Fibroblast of skin of scalp (primary cell): ENCODE measurements around the gene RPS14.

Source experiments
- DNase-seq: peaks from one replicate; pipeline ENCODE4 v3.0.0-alpha.2; 2013

RPS14 gene

DNA sequence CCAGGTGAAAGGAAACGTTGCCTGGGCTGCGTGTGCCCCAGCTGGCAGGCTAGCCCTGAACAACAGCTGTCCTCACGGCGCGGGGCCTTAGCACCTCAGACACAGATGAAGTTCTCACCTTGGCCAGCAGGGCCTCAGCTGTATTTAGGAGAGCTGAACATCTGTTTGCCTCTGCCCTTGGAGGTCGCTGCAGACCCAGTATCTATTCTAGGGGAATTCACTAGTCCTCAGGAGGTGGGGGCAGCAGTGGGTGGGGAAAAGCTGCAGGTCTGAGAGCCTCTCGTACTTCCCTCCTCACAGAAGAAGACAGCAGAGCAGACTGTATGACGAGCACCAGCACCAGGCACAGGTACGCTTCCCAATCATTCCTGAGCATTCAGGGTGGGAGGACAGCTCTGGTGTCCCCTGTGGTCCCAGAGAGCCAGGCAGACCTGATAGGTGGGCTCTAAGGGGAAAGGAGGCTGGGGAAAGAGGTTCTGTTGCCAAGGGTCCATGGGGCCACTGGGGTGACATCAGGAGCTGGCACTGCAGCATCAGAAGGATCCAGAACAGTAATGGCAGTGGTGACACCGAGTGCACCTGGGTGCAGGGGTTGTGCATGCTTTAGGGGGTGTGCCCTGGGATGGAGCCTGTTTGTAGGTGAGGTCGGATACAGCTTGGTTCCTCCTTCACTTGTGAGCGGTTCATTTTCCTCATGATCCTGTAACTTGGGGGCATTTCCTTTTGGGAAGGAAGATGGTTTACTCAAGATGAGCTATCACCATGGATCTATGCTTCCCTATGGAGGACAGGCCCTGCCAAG lies 50.6 kb downstream of the RPS14 start:
- DNase-seq, result no peak

DNA sequence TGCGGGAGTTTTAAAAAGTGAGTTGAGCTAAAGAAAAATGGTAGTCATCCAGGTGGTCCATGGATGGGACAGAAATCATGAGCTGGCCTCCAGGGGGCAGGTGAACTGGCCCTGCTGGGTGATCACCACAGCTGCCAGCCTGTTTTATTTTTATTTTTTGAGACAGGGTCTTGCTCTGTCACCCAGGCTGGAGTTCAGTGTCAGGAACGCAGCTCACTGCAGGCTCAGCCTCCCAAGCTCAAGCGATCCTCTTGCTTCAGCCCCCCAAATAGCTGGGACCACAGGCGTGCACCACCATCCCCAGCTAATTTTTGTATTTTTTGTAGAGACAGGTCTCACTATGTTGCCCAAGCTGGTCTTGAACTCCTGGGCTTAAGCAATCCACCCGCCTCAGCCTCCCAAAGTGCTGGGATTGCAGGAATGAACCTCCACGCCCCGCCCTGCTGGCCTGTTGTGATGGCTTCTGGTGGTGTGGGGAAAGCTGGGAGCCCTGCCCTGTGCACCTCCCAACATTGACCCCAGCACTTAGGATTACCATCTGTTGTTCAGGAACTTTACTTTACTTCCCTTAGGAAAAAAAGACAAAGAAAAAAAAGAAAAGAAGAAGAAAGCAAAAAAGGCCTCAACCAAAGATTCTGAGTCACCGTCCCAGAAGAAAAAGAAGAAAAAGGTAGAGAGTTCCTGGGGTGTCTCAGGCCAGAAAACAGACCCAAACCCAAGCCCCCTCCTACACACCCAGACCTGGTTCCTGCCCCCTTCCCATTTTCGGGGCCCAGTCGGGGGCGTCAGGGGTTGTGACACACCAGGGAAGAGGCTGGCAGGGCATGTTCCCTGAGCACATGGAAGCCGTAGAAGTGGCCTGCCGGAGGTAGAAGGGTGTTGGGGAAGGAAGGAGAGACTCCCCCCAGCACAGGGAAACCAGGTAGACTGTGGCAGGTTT lies 51.5 kb downstream of the RPS14 start:
- DNase-seq, result no peak

GRCh38 chr5:150397146-150397781 lies 52.3 kb downstream of the RPS14 start:
- no peak for DNase-seq

GRCh38 chr5:150396267-150396666 lies 53.3 kb downstream of the RPS14 start:
- no peak for DNase-seq

GRCh38 chr5:150395688-150395975 lies 53.9 kb downstream of the RPS14 start:
- no peak for DNase-seq

- no peak for DNase-seq
Observed at GRCh38 chr5:150394912-150395687, 54.4 kb downstream of the RPS14 start.

GRCh38 chr5:150394131-150394530 lies 55.4 kb downstream of the RPS14 start:
- DNase-seq, result peak; percentile 6

GRCh38 chr5:150393096-150393645 lies 56.4 kb downstream of the RPS14 start:
- no peak for DNase-seq

DNA sequence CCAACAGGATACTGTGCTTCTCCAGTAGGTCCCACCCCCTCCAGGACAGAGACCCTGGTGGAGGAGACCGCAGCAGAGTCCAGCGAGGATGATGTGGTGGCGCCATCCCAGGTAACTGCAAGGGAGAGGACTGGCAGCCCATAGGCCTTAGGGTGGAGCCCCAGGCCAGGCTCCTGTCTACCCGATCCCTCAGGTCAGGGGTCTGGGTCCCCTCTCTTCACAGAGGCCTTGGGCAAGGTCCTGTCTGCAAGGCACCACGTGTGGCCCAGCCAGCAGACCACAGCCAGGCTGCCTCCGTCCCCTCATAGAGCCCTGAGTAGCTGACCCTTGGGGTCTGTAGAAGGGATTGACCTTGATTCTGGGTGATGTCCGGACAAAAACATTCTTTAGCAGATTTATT lies 56.9 kb downstream of the RPS14 start:
- DNase-seq, result no peak
